GM12878 (cell line): Measurements from ENCODE around the gene CNOT3. TPM values are rescaled to one million over a fixed set of nuclear protein-coding genes. Genes with fewer than 3 reads are reported as not detected.

ENCODE experiments used
- CHD1 ChIP-seq: IDR thresholded peaks from 2 replicates; pipeline ENCODE4 v1.6.1; 2012; ENCODE audit warnings: low read depth, low read length, improper control_type of control experiment
- CTCF ChIP-seq, 3 experiments: IDR thresholded peaks in 2 of 3; conservative IDR thresholded peaks in 1 of 3; 2 replicates each; pipeline ENCODE4 v1.5.1; 2011; ENCODE audit warnings: low read depth in 3 of 3, low read length in 3 of 3, mild to moderate bottlenecking in 3 of 3, control low read depth in 2 of 3, moderate library complexity in 2 of 3, inconsistent platforms in 1 of 3, mixed read lengths in 1 of 3; ENCODE audit not compliant: control insufficient read depth in 2 of 3, insufficient read depth in 1 of 3; ENCODE audit errors: extremely low read depth in 1 of 3
- HDGF ChIP-seq: fragments of 450-650 bp; IDR thresholded peaks from 2 replicates; pipeline ENCODE4 v1.6.1; 2016; ENCODE audit warnings: antibody characterized with exemption
- KDM1A ChIP-seq: fragments of 200-600 bp; sonication (generic); IDR thresholded peaks from 2 replicates; pipeline ENCODE4 v1.6.1; 2016; ENCODE audit warnings: borderline replicate concordance
- MTA2 ChIP-seq: fragments of 450-650 bp; IDR thresholded peaks from 2 replicates; pipeline ENCODE4 v1.6.1; 2016; ENCODE audit warnings: low read depth, mild to moderate bottlenecking, moderate library complexity
- NBN ChIP-seq: fragments of 450-650 bp; IDR thresholded peaks from 2 replicates; pipeline ENCODE4 v1.6.1; 2016
- NFYA ChIP-seq: IDR thresholded peaks from 2 replicates; pipeline ENCODE4 v1.6.1; 2011; ENCODE audit warnings: low read depth, mild to moderate bottlenecking, low read length, improper control_type of control experiment, borderline replicate concordance
- NFYB ChIP-seq: IDR thresholded peaks from 2 replicates; pipeline ENCODE4 v1.6.1; 2011; ENCODE audit warnings: low read depth, mild to moderate bottlenecking, low read length, improper control_type of control experiment, moderate library complexity; ENCODE audit not compliant: insufficient read depth
- PAX8 ChIP-seq: fragments of 450-650 bp; IDR thresholded peaks from 2 replicates; pipeline ENCODE4 v1.6.1; 2017; ENCODE audit warnings: mild to moderate bottlenecking, moderate library complexity
- RBBP5 ChIP-seq: fragments of 200-600 bp; sonication (generic); conservative IDR thresholded peaks from 2 replicates; pipeline ENCODE4 v1.6.1; 2016
- SMC3 ChIP-seq: IDR thresholded peaks from 2 replicates; pipeline ENCODE4 v1.6.1; 2011; ENCODE audit warnings: low read length, improper control_type of control experiment, borderline replicate concordance
- STAT1 ChIP-seq: fragments of 450-650 bp; conservative IDR thresholded peaks from 2 replicates; pipeline ENCODE4 v1.6.1; 2014; ENCODE audit warnings: antibody characterized with exemption, mild to moderate bottlenecking
- TCF3 ChIP-seq: IDR thresholded peaks from 2 replicates; pipeline ENCODE4 v1.6.1; 2012; ENCODE audit warnings: low read depth, mild to moderate bottlenecking, low read length, borderline replicate concordance; ENCODE audit not compliant: insufficient read depth
- TCF7 ChIP-seq: IDR thresholded peaks from 2 replicates; pipeline ENCODE4 v1.6.1; 2014; ENCODE audit warnings: antibody characterized with exemption, borderline replicate concordance
- ZBTB40 ChIP-seq: fragments of 450-650 bp; IDR thresholded peaks from 2 replicates; pipeline ENCODE4 v1.6.1; 2016; ENCODE audit warnings: mild to moderate bottlenecking, moderate library complexity, borderline replicate concordance
- ZNF207 ChIP-seq: fragments of 450-650 bp; IDR thresholded peaks from 2 replicates; pipeline ENCODE4 v1.6.1; 2014; ENCODE audit warnings: antibody characterized with exemption, mild to moderate bottlenecking, borderline replicate concordance
- ZNF24 ChIP-seq: fragments of 450-650 bp; IDR thresholded peaks from 2 replicates; pipeline ENCODE4 v1.6.1; 2017; ENCODE audit warnings: antibody characterized with exemption, mild to moderate bottlenecking
- ZNF687 ChIP-seq: fragments of 450-650 bp; IDR thresholded peaks from 2 replicates; pipeline ENCODE4 v1.6.1; 2017; ENCODE audit warnings: mild to moderate bottlenecking, moderate library complexity
- polyA plus RNA-seq, 11 experiments: library from polyadenylated mRNA; depleted of rRNA in 4 of 11; unstranded in 6 of 11; stranded (reverse) in 5 of 11; fragments of >200 nt; fragmentation: Nextera tagmentation in 4 of 11; fragmentation: Illumina TruSeq in 1 of 11; extraction: Ambion mirVana in 4 of 11; extraction: Trizol in 1 of 11; gene quantifications; 1 replicate in 1 of 11; 2 replicates in 10 of 11; pipeline versions ENCODE4 v1.2.1 to v1.2.3, GENCODE V29; 2011 to 2016; ENCODE audit warnings: inconsistent platforms in 2 of 11, missing spikeins in 2 of 11, low read depth in 1 of 11
- total RNA-seq, 4 experiments: library from RNA; depleted of rRNA in 3 of 4; stranded (reverse); fragments of >200 nt in 3 of 4; fragmentation: Illumina TruSeq in 1 of 4; extraction: Trizol in 1 of 4; gene quantifications; 2 replicates each; pipeline versions ENCODE4 v1.2.1 to v1.2.3, GENCODE V29; 2013 to 2021
- TF ChIP-seq, protein P1 (sequence below): IDR thresholded peaks from 2 replicates; pipeline ENCODE4 v1.6.1; 2011; ENCODE audit warnings: low read depth, mild to moderate bottlenecking, low read length, moderate library complexity, borderline replicate concordance; ENCODE audit errors: extremely low read depth

Gene CNOT3
- total and polyA plus RNA-seq, 10 of the 15 experiments (the other 5 are each of a cell fraction or from before 2014, with no cell fraction given): 0.14 to 45.1 (median 14.0) TPM

DNA sequence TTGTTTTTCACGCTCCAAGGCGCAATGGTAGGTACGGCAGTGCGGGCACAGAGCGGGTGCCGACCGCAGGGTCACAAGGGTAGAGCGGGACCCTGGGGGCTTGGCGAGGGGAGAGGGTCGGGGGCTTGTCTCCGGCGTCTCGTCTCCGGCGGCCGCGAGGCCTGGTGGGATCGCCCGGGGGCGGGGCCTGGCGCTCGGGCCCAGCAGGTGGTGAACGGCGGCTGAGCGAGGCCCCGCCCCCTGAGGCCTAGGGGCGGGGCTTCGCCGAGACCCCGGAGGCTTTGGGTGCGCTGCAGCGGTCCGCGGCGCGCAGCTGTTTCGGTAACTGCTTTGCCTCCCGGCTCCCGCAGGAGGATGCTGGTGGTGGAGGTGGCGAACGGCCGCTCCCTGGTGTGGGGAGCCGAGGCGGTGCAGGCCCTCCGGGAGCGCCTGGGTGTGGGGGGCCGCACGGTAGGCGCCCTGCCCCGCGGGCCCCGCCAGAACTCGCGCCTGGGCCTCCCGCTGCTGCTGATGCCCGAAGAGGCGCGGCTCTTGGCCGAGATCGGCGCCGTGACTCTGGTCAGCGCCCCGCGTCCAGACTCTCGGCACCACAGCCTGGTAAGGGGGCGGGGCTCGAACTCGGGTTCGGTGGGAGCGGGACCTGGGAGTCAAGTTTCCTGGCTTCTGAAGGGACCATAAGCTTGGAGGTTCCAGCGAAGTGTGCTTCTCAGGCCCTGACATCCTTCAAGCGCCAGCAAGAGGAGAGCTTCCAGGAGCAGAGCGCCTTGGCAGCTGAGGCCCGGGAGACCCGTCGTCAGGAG lies 53.6 kb downstream of the CNOT3 start, which contains the start of gene TSEN34 (continued):
- TF ChIP-seq NBN (peak; percentile 6; the same call in 1 of the 2 replicates), TCF7 (no peak), ZNF24 (no peak), STAT1 (no peak), NFYB (no peak), NFYA (no peak), TCF3 (peak; percentile 75; the same call in 1 of the 2 replicates), MTA2 (no peak), ZNF687 (no peak; the same call in 1 of the 2 replicates), ZBTB40 (no peak), CHD1 (0 out of 2 replicates have a peak, but pooled peaks have one; percentile 39), PAX8 (no peak), HDGF (no peak), SMC3 (no peak), ZNF207 (peak; percentile 78), KDM1A (no peak), RBBP5 (no peak), CTCF (IDR thresholded peaks at IDR 0.05 in 2 of 3, conservative IDR thresholded peaks at IDR 0.05 in 1 of 3; ENCODE audit: control insufficient read depth in 2 of 3, extremely low read depth in 1 of 3, insufficient read depth in 1 of 3, low read depth in 3 of 3, low read length in 3 of 3) (no peak)
- TF ChIP-seq, protein P1, sequence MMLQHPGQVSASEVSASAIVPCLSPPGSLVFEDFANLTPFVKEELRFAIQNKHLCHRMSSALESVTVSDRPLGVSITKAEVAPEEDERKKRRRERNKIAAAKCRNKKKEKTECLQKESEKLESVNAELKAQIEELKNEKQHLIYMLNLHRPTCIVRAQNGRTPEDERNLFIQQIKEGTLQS: no peak
